Measurements from ENCODE around the gene TMTC3.
"Not testable (repeated sequence)": the region's sequence is repeated elsewhere in the genome, so short reads cannot be mapped to it uniquely, and the experiment has no call there.

The TMTC3 gene

GRCh38 chr12:88166179-88166578, 24.1 kb downstream of the TMTC3 start:
- no peak for DNase-seq (ENCODE audit: low spot score)

GRCh38 chr12:88167384-88167783, 25.3 kb downstream of the TMTC3 start:
- no peak for DNase-seq (ENCODE audit: low spot score)

GRCh38 chr12:88172844-88173407, 30.8 kb downstream of the TMTC3 start:
- DNase-seq (ENCODE audit: low spot score): no peak

- DNase-seq (ENCODE audit: low spot score): no peak
Measured at GRCh38 chr12:88175544-88175943, 33.4 kb downstream of the TMTC3 start.

GRCh38 chr12:88179436-88180014, 37.4 kb downstream of the TMTC3 start:
- no peak for DNase-seq (ENCODE audit: low spot score)

GRCh38 chr12:88181881-88182280, 39.8 kb downstream of the TMTC3 start:
- no peak for DNase-seq (ENCODE audit: low spot score)

- no peak for DNase-seq (ENCODE audit: low spot score)
Measured at GRCh38 chr12:88182416-88182815, 40.3 kb downstream of the TMTC3 start.

GRCh38 chr12:88184196-88184595, 42.1 kb downstream of the TMTC3 start:
- no peak for DNase-seq (ENCODE audit: low spot score)

GRCh38 chr12:88185279-88185678, 43.2 kb downstream of the TMTC3 start:
- no peak for DNase-seq (ENCODE audit: low spot score)

- DNase-seq (ENCODE audit: low spot score): no peak
Measured at GRCh38 chr12:88185988-88186387, 43.9 kb downstream of the TMTC3 start.

- no peak for DNase-seq (ENCODE audit: low spot score)
Measured at GRCh38 chr12:88187571-88187970, 45.5 kb downstream of the TMTC3 start.

- DNase-seq (ENCODE audit: low spot score): no peak
Measured at GRCh38 chr12:88188180-88188579, 46.1 kb downstream of the TMTC3 start.

- DNase-seq (ENCODE audit: low spot score): no peak
Measured at GRCh38 chr12:88192426-88192825, 50.3 kb downstream of the TMTC3 start.

GRCh38 chr12:88194868-88195267, 52.8 kb downstream of the TMTC3 start:
- no peak for DNase-seq (ENCODE audit: low spot score)

GRCh38 chr12:88200029-88200428, 57.9 kb downstream of the TMTC3 start:
- DNase-seq (ENCODE audit: low spot score): no peak

- DNase-seq (ENCODE audit: low spot score): no peak
Measured at GRCh38 chr12:88202500-88202899, 60.4 kb downstream of the TMTC3 start.

GRCh38 chr12:88206601-88207000, 64.5 kb downstream of the TMTC3 start:
- no peak for DNase-seq (ENCODE audit: low spot score)

- no peak for DNase-seq (ENCODE audit: low spot score)
Measured at GRCh38 chr12:88207921-88208620, 66.0 kb downstream of the TMTC3 start.

- DNase-seq (ENCODE audit: low spot score): no peak
Measured at GRCh38 chr12:88208661-88209060, 66.6 kb downstream of the TMTC3 start.

- DNase-seq (ENCODE audit: low spot score): not testable (repeated sequence)
Measured at GRCh38 chr12:88210311-88210710, 68.2 kb downstream of the TMTC3 start.

GRCh38 chr12:88218293-88218692, 76.2 kb downstream of the TMTC3 start:
- DNase-seq (ENCODE audit: low spot score): no peak

GRCh38 chr12:88219861-88220260, 77.8 kb downstream of the TMTC3 start:
- DNase-seq (ENCODE audit: low spot score): no peak

GRCh38 chr12:88223519-88223918, 81.4 kb downstream of the TMTC3 start:
- no peak for DNase-seq (ENCODE audit: low spot score)

GRCh38 chr12:88225776-88226175, 83.7 kb downstream of the TMTC3 start:
- DNase-seq (ENCODE audit: low spot score): no peak

Data from D341Med (cell line).